ENCODE data around the gene LYST.
"Not testable (repeated sequence)": the region's sequence is repeated elsewhere in the genome, so short reads cannot be mapped to it uniquely, and the experiment has no call there.

LYST gene

DNA sequence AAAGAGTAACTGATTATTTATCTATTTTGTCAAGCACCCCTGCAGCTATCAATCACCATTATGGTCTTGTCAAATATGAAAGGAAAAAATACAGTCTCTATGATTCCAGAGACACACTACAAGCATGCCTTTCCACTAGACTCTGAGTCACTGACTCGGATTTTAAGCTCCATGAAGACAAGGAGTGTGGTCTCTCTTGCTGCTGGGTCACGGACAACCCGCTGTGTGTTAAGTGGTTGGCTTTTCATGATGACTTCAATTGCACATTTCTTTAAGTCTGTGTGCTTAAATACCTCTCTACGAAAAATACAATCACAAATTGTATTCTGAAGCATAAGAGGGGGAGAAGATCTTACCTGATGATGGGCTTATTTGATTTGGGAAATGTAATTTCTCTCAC lies 203.1 kb downstream of the LYST start:
- DNase-seq (ENCODE audit: low read depth in 3 of 3, low spot score in 1 of 3) = no peak

DNA sequence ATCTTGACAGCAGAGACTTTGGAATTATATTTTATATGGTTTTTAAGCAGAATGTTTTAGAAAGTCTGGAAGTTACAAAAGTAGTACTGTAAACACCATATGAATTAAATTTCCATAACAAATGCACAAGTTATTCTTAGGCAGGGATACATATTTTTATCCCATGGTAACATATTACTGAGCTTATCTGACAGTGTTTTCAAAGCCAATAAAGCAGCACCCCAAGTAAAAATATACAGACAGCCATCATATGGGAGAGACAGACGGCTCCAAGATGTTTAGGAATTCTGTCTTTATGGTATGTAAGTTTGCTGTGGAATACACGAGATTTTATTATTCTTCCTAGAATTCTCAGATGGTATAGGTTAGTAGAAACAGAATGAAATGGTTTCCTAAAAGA lies 205.1 kb downstream of the LYST start:
- no peak for DNase-seq (ENCODE audit: low read depth in 3 of 3, low spot score in 1 of 3)

DNA sequence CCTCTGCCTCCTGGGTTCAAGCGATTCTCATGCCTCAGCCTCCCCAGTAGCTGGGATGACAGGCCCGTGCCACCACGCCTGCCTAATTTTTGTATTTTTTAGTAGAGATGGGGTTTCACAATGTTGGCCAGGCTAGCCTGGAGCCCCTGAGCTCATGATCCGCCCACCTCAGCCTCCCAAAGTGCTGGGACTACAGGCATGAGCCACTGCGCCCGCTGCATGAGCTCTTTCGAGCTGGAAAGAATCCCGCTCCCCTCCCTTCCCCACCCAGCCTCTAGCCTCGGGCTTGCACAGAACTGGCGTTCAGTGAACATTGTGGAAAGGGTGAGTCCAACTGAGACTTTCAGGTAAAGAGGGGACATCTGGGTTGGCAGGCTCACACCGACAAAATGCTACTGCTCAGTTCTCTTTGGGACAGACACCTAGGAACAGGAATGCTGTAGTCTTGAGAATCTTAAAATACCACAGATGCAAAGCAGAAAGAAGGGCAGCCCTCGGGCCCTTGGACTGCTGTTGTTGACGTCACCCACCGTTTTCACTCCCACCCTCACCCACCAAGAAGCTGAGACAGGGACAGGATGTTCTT lies 207.4 kb downstream of the LYST start:
- no peak for DNase-seq (ENCODE audit: low read depth in 3 of 3, low spot score in 1 of 3)

DNA sequence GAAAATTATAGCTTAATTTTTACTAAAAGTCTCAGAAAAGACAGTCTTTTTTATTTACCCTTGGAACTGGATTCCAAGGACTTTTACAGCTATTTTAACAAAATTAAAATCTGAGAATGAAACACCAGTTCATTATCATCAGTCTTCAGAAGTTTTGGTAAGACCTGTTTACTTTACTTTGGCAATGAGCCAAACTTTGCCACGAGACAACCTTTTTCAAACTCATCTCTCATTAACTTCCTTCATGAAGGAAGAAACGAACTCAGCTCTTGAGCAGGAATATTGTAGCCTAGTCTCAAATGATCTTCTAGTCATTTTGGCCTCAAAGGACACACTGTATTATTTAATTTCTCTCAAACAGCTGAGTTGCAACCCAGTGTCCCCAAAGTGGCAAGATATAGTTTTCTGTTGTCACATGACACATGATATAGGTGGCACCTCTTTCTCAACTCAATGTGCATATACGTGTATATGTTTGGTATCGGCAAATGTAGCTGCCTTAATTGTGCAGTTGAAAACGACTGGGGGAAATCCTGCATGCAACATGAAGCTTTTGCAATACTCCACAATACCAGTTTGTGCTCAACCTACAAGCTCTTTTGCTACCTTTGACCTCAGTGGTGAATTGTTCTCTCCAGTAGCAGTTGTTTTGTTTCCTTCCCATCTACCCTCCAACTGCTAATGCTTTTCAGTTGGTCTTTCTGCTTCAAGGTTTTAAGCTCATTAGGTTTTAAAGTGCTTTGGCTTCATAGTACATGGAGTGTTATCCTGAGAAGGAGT lies 208.8 kb downstream of the LYST start:
- no peak for DNase-seq (ENCODE audit: low read depth in 3 of 3, low spot score in 1 of 3)

DNA sequence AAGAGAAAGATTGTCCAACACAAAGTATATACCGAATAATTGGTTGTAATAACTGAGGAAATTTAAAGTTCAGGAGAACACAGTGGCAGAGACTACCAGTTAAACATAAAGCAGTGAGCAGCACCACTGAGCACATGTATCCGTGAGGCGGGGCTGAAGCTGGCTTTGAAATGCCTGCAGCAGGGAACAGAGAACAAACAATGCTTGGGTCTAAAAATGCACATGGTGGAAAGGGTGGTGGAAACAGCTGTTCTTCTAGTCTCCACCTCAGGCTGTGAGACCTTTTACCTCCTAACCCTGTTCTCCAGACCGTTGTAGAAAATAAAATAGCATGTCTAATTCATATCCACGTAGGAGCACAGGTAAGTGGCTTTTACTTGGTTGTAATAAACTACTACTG lies 209.4 kb downstream of the LYST start:
- no peak for DNase-seq (ENCODE audit: low read depth in 3 of 3, low spot score in 1 of 3)

DNA sequence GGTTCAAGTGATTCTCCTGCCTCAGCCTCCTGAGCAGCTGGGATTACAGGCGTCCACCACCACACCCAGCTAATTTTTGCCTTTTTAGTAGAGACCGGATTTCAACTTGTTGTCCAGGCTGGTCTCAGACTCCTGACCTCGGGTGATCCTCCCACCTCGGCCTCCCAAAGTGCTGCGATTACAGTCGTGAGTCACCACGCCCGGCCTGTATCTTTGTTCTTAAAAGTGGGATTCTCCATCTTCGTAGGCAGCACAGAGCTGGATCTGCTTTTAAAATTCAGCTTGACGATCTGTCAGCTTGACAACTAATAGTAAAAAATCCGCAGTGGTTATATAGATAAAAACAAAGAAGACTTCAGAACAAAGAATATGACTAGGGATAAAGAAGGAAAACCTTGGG lies 214.3 kb downstream of the LYST start:
- no peak for DNase-seq (ENCODE audit: low read depth in 3 of 3, low spot score in 1 of 3)

DNA sequence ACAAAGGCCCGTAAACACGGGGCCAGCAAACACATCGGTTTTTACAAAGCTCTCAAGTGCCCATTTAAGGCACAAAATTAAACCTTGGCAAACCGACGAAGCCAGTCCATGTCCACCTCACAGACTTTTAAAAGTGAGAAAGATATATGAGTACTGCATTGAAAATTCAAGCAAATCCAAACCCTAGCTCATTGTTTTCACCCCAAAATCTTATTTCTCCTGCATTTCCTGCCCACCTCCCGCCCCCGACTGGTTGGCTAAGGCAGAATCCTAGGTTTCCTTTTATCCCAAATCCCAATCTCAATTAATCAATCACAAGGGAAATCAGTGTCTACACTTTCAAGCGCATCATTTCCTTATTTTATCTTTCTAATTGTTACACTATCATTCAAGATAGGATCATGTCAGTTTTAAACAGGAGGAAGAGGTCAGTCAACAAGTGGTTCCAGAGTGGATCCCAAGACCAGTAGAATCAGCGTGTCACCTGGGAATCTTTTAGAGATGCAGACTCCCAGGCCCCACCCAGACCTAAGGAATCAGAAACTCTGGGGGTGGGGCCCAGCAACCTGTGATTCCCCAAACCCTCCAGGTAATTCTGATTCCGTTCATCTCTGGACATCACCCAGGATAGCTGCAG lies 215.4 kb downstream of the LYST start:
- DNase-seq (ENCODE audit: low read depth in 3 of 3, low spot score in 1 of 3) = no peak

DNA sequence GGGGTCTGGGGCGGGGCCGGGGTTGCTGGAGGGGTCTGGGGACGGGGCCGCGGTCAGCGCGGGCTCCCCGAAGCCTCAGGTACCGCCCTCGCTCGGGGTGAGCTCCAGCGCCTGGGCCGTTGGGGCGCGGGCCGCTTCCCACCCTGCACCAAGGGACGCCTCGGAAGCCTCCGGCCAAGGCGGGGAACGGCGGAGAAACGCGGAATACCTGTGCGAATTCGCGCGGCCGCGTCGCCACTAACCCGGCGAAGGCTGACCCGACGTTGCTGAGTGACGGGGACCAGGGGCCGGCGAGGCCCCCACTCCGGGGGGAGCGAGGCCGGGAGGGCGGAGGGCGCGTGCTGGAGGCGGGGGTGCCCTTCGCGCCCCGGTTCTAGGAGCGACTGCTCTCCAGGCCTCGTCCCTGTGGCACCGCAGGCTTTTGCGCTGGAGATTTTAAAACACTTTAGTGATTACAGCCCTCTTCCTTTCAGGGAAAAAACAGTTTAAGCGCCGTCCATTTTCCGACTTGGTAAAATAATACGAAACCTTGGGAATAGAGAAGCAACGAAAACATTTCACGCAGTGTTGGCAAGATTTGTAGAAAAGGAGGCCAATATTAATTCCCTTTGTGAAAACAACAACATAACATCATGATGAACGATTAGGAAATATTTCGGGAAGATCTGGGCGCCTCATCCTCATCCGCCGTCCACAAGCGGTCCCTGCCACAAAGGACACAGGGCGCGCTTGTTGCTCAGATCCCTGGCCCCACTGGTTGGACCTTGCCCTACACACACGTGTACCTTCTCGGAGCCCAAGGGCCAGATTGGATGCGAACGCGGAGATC lies 216.2 kb downstream of the LYST start:
- no peak for DNase-seq (ENCODE audit: low read depth in 3 of 3, low spot score in 1 of 3)

DNA sequence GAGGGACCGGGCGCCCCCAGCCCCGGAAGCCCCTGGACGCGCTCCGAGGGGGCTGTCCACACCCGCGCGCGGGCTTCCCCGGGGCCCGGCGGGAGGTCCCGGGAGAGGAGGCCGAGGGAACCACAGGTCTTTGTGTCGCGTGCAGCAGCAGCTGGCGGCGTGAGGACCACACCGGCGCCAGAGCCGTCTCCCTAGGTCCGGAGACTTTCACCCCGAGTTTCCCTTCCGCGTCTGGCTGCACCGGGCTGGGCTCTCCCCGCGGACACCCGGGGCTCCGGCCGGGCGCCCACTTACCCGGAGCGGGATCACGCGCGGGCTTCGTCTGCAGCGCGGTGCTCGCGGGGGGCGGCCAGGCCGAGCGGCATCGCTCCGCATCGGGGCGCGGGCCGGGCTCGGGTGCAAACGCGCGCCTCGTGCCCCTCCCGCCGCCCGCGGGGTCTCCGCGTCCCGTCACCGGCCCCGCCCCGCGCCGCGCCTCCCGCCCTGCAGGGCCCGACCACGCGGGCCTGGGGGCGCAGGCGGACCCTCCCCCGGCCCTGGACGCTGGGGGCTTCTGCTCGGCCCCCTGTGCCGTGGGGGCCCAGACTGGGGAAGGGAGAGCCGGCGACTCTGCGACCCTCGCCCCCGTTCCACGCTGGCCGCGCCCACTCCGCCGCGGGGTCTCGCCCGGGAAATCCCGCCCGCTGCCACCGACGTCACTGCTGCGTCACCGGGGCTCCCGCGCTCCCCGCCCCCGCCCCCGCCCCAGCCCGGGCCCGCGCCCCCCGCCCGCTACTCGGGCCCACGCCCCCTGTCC lies 217.1 kb downstream of the LYST start, which contains the start of gene GNG4:
TSS of gene GNG4 (minus strand) at position 417 of the 796 bp plus-strand sequence. CDS start 65,946 bp downstream, outside the sequence.
- DNase-seq (ENCODE audit: low read depth in 3 of 3, low spot score in 1 of 3) = no peak

DNA sequence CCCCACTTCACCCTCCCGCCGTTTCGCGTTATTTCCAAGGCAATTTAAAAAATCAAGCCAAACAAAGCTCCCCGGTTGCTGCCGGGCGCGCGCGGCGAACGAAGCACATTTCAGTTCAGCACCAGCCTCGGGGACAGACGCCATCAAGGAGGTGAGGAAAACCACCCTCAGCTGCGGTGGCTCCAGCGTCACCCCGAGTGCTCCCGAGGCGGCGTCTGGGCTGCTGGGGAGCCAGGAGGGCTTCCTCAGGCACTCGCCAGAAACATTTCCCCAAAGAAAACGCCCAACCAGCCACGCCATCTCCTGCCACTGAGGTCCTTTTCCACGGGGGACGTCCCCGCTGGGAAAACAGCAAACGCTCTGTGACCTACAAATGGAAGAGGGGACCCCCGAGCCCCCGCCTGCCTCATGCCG lies 217.7 kb downstream of the LYST start:
- peak in 1 of 3 donors; percentile 39 for DNase-seq (ENCODE audit: low read depth in 3 of 3, low spot score in 1 of 3)

DNA sequence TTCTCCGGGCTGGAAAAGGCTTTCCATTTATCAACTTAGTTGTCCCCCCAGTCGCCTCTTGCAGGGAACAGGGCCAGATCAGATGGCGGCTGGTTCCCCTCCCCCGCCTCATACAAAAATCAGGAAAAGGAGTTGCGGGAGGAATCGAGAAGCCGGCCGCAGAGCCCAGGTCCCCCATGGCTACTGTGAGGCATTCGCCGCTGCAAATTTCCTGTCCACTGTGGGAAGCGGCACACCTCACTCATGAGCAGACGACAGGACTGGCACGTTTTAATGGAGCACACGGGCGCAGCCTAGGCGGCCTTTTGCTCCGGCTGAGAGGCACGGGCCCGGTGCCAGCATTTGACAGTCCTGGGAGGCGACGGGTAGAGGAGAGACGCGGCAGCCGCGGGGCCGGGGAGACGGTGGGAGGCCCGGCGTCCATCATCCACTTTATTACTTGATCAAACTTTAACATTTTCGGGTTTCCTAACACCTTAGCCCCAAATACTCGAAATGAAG lies 218.2 kb downstream of the LYST start:
- no peak for DNase-seq (ENCODE audit: low read depth in 3 of 3, low spot score in 1 of 3)

DNA sequence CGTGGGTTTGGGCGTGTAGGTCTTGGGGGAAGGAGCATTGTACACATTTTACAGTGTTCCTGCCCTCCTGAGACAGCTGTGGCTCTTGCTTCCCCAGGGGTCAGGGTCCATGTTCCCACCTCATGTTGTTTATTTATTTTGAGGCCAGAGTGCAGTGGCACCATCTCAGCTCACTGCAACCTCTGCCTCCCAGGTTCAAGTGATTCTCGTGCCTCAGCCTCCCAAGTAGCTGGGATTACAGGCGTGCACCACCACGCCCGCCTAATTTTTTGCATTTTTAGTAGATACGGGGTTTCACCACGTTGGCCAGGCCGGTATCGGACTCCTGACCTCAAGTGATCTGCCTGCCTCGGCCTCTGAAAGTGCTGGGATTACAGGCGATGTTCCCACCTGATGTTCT lies 219.2 kb downstream of the LYST start:
- not testable (repeated sequence) for DNase-seq (ENCODE audit: low read depth in 3 of 3, low spot score in 1 of 3)

DNA sequence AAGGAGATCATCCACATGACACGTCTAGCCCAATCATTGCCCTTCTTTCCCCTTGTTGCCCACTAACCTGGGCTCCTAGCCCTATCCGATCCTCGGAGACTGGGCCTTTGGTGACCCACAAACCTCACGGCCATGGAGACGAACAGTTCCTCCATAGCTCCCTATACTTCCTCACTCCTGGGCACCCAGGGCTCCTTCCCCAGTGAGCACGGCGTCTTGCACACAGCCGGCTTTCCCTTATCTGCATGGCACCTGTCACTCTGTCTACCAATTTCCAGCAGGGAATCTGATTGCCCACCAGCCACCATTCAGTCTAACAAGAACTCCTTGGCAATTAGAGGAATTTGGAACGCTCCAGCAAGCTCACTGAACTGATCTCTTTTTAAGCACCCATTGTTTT lies 220.2 kb downstream of the LYST start:
- no peak for DNase-seq (ENCODE audit: low read depth in 3 of 3, low spot score in 1 of 3)

DNA sequence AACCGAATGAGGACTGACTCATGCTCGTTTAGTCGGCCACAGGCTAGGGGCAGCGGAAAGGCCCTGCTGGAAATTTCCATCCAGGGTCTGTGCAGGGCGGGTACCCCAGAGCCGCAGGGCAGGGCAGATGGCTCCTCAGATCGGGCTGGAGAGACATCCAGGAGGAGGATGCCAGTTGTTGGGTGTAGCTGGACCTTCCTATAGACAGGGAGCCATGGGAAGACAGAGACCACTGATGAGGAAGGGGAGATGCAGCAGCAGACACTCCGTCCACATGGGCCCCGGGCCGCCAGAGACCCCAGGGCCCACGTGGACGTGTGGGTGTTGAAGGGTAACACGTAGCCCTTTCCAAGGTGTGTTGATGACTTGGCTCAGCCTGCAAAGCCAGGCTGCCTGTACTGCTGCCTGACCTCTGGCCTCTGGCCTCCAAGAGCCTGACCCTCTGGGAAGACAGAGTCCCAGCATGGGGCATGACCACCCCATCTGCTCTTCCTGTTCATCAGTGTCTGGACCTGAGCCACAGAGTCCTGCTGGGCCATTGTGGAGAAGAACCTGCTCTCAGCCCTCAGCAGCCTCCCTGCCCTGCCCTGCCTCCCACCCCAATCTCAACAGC lies 221.9 kb downstream of the LYST start:
- no peak for DNase-seq (ENCODE audit: low read depth in 3 of 3, low spot score in 1 of 3)

DNA sequence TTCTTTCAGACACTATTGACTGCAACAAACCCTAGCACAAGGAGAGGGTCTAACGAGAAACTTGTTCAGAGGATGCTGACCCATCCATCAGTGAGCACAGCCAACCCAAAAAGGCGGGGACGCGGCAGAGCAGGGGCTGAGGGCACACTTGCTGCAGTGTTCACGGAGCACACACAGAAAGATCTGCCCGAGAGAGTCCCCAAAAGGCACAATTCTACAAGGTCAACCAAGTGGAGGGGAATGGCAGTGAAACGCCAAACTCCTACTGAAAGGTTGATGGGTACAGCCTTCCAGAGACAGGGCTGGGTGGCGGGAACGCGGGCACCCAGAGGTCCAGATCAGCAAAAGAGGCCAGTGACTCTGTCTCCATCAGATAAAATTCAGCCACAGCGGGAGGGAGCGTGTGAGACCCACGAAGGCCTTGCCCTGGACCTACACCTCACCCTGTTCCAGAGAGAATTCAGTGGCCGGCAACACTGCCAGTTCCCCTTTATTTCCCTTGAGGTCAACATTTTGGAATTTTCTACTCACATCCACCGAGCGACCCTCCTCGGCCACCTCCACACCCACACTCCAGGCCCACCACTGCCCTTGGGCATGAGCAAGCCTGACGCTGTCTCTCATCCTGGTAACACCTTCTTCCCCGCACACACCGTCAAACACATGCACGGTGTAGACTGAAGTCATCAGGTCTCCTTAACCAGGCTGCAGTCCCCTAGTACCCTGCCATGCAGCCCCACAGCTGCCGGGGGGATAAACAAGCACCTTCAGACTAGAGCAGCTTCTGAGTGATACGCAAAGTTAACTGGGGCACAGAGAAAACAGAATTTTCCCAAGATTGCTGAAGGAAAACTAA lies 222.6 kb downstream of the LYST start:
- no peak for DNase-seq (ENCODE audit: low read depth in 3 of 3, low spot score in 1 of 3)

DNA sequence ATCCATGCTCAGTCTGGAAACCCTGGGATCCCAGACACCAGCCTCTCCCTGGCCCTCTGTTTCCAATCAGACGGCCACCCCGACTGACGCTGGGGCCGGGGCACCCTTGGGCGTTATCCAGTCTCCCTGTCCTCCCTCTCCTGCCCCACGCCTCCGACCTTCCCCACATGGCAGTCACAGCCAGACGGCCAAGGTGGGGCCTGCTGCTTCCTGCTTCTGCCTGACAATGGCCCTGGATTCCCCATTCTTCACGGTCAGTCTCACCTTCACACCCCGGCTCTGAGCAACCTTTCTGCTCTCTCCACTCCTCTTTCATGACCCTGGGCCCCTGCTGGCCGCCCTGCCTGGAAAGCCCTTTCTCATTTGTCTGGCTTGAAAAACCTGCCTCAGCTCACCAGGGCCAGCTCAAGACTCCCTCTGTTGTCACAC lies 223.7 kb downstream of the LYST start:
- DNase-seq (ENCODE audit: low read depth in 3 of 3, low spot score in 1 of 3) = no peak

DNA sequence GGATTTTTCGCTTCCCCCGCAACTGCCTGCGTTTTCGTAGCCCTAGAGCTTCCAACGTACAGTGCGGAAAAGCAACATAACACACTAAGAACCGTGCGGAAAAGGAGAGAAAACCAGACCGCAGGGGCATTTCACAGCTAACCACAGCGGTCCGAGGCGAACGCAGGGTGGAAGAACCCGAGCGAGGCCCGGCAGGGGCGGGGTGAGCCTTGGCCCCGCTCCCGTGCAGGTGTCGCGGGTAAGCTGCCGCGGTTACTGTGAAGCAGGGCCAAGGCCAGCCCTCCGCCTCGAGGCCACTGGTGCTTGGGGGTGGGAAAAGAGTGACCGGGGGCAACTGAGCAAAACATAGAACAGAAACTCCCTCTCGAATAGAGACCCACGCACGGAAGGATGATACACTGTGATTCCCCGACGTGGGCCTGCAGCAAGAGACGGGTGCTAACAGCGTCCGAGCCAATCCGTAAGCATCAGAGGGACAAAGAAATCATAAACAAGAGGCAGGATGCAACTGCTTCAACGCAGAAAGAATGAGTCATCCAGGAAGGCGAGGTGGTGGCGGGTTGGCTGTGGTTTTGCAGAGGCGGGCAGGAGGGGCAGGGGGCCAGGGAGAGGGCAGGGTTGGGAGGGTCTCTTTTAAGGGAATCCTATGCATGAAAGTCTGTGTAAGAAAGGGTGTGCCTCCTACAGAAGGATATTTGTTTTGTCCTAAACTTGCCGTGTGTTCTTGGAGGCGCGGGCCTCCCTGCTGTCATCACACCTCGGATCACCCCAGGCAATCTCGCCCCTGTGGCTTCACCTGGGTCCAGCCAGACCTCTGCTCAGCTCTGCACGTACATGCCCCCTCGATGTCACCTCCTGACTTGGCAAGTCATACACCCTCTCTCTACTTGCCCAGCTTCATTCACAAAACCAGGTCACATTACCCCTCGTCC lies 224.4 kb downstream of the LYST start:
- peak; percentile 23 to 31 (median 28) for DNase-seq (ENCODE audit: low read depth in 3 of 3, low spot score in 1 of 3)

DNA sequence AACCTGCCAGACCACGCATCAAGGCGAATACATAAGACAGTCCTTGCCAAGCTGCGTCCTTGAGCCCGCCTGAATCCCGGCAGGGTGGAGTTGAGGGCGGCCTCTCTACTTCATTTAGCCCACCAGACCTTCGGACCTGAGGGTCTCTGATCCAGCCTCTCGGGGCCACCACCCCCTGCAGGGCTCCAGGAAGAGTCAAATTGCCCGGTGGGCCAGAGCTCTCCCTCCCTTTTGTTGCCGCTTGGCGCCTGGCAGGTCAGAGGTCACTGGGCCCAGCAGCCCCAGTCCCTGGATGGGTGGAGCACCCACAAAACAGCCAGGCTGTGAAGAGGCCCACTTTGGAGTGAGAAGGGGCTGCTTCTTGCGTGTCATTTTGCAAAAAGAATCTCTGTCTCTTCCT lies 226.1 kb downstream of the LYST start:
- no peak for DNase-seq (ENCODE audit: low read depth in 3 of 3, low spot score in 1 of 3)
